Measurements from ENCODE around the gene AUTS2.
"Not testable (repeated sequence)": the region's sequence is repeated elsewhere in the genome, so short reads cannot be mapped to it uniquely, and the experiment has no call there.

Gene AUTS2

GRCh38 chr7:70343519-70343918 is 745.2 kb downstream of the AUTS2 start:
- no peak for DNase-seq

GRCh38 chr7:70344726-70345125 is 746.5 kb downstream of the AUTS2 start:
- DNase-seq: no peak

DNA sequence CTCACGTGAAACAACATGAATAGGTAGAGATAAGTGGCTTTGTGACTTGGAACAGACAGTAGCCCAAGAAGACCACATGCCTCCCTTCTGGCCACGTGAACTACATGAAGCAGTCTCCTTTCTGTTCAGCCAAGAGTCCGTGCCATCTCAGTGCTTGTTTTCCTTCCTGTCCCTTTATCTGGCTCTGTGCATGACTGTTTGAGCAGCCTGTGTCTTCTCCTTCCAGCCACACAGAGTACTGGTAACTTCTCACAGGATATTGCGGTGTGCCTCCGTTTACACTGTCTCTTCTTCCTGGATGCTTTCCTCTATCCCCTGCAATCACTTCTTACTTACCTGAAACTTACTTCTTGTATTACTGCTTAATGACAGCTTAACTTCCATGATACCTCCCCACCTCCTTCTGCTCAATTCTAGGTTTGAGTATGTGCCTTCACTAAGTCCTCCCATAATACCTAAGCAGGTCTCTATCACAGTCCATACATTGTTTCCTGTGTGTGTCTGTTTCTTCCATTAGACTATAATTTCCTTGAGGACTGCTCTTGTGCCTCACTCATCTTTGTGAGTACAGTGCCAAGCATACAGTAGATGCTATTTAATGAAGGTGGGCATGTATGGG is 748.7 kb downstream of the AUTS2 start:
- DNase-seq: no peak

DNA sequence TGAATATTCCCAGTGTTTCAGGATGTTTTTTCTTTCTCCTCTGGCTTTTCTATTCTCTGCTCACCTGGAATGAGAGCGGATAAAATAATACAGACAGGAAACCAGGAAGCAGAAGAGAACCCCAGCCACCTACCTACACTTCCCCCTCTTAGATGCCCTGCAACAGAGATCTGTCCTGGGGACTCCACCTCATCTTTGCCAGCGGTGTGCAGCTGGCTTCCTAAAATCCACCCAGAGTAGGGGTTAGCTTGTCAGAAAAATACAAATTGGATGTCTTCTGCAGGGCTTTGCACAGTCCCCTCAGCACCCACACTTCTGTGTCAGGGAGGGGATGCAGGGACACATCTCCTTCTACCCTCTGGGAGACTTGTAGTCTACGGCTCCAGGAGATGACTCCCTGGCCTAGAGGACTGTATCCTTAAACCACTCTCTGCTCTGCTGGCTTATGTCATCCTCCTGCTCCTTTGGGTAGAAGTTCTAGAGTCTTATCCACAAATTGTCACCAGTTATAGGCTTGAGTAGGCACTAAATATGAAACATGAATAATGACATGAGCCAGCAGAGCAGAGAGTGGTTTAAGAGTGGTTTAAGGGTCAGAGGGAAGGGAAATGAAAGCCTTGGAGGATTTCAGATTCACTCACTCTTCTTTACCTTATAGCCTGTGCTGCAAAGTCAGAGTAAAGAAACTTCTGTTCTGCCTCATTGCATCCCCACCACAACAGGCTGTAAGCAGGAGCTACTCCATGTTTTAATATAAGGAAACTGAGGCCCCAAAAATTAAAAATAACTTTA is 749.4 kb downstream of the AUTS2 start:
- no peak for DNase-seq

- DNase-seq: no peak
These were observed 750.8 kb downstream of the AUTS2 start for GRCh38 chr7:70349031-70349430.

DNA sequence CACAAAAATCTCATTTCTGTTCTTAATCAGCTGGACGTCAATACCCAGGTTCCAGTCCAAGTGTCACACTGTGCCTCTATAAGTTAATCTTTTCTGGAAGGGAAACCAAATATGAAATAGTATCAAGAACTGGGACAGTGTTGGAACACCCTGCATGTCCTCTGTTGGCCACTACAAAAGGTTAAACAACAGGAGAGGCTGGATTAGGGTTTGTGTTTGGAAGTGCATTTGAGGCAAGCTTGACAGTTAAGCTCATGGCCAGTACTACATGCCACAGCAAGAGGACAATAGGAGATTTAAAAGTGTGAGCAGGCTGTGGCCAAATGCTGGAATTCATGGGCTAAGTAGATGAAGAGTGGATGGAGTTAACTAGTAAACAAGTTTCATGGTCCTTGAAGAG is 751.5 kb downstream of the AUTS2 start:
- DNase-seq: no peak

- DNase-seq: no peak
These were observed 753.8 kb downstream of the AUTS2 start for GRCh38 chr7:70352088-70352487.

GRCh38 chr7:70352906-70353305 is 754.6 kb downstream of the AUTS2 start:
- no peak for DNase-seq

- DNase-seq: no peak
These were observed 755.2 kb downstream of the AUTS2 start for GRCh38 chr7:70353330-70353945.

- DNase-seq: no peak
These were observed 755.7 kb downstream of the AUTS2 start for GRCh38 chr7:70353946-70354335.

DNA sequence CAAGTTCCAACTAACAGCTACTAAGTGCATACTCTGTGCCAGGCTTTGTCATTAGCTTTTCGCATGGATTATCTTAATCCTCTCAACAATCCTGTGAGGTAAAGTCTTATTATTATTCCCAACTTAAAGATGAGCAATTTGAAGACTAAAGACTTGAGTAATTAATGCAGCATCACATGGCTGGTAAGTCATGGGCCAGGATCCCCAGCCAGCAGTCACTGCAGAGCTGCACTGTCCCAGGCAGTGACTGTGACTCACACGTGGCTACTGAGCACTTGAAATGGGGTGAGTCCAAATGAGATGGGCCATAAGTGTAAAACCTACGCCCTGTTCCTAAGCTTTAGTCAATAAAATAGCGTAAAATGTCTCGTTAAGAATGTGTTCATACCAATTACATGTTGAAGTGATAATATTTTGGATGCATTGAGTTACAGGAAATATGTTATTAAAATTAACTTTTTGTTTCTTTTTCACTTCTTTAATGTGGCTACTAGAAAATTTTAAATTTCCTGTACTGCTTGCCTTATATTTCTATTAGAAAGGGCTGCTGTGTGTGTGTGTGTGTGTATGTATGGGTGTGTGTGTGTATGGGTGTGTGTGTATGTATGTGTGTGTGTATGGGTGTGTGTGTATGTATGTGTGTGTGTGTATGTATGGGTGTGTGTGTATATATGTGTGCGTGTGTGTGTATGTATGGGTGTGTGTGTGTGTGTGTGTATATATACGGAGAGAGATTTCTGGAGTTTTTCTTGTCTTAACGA is 756.3 kb downstream of the AUTS2 start:
- no peak for DNase-seq

DNA sequence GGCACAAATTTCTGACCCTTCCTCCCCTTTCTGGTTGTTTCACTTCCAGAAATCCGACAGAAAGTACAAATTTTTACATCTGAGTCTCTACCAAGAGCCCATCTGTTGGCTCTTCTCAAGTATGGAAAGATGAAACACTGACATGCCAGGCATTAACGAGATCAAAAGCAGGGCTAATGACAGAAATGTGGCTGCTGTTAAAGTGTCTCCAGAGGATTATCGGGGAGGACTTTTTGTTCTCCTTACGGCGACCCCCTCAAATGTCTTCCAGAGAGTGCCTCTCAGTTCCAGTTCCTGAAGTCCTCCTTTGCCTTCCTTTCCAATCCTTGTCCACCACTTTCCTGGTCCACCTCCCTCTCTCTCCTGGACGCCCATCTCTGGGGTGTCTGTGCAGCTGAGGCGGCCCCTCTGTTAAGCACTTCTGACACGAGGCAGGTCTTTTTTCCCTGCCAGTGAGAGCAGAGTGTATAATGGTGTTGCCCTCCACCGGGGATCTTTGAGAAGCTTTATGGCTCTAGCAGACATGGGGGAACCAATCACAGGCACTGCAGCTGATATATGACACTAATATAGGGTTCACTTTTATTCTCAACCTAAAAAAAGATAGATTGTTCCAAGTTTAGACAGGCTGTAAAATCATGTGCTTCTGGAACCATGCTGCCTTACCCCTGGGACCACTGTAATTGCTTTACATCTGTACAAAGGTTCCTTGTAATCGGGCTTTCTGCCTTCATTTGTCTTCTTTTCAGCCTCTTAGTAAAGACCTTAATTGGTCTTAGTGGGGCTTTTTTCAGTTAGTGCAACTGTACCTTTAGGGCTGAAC is 757.1 kb downstream of the AUTS2 start:
- DNase-seq: peak; percentile 55

- DNase-seq: peak; percentile 80
These were observed 758.0 kb downstream of the AUTS2 start for GRCh38 chr7:70356085-70356786.

GRCh38 chr7:70356787-70357328 is 758.6 kb downstream of the AUTS2 start:
- no peak for DNase-seq

DNA sequence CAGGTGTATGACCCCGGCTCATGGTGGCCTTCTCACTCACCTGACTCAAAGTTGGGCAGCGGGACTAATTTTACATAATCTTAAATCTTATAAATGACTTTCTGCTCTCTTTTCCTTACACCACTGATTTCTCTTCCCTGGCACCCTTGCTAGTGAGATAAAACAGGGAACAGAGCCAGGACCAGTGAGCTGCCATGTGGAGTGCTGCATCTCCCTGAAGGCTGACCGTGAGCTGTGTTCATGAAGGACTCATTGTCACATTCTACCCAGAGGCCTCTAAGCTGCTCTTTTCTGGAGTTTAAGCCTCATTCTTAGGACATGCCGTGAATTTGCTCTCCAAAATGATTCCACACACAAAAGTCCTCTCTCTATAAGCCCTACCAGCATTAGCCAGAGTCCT is 762.3 kb downstream of the AUTS2 start:
- DNase-seq: no peak

- no peak for DNase-seq
These were observed 763.5 kb downstream of the AUTS2 start for GRCh38 chr7:70361821-70362220.

DNA sequence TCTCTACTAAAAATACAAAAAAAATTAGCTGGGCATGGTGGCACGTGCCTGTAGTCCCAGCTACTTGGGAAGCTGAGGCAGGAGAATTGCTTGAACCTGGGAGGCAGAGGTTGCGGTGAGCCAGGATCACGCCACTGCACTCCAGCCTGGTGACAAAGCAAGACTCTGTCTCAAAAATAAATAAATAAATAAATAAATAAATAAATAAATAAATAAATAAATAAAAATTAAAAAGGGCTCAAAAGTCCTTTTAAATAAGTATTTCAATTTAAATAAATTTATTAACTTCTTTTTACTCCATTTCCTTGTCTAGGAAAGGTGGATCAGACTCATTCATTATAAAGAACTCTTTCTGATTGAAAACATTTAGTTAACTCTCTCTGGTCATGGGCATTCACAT is 766.1 kb downstream of the AUTS2 start:
- DNase-seq: not testable (repeated sequence)

DNA sequence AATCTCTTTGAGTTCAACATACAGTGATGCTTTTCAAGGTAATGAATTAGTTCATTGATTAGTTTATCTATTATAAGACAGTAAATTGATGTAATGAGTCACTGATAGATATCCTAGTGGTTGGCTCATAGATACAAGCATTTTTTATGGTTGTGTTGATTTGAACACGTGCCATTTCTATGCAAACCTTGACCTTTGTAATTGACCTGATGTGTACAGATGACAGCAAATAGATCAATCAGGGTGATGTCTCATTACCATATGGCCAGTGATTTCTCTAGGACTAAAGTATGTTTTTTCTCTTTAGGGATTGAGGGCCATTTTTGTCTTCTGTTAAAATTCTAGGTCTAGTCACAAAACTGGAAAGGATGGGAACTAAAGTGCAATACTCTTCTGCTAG is 773.4 kb downstream of the AUTS2 start:
- DNase-seq: no peak

GRCh38 chr7:70372768-70373515 is 774.7 kb downstream of the AUTS2 start:
- no peak for DNase-seq

GRCh38 chr7:70374772-70375533 is 776.7 kb downstream of the AUTS2 start:
- no peak for DNase-seq
